ACC112 (cell line): ENCODE measurements around the gene ELN.
"Not testable (repeated sequence)": the region's sequence is repeated elsewhere in the genome, so short reads cannot be mapped to it uniquely, and the experiment has no call there.

Experiments
- H2AFZ ChIP-seq: fragments of 200-600 bp; sonication (generic); one replicate; pipeline ENCODE4 v1.6.0; 2017; ENCODE audit warnings: antibody characterized with exemption, low read length; ENCODE audit not compliant: unreplicated experiment
- H3K27ac ChIP-seq: fragments of 200-600 bp; sonication (generic); 2 replicates; pipeline ENCODE4 v1.5.1; 2014; ENCODE audit warnings: low read depth, mild to moderate bottlenecking, antibody characterized with exemption, low read length, moderate library complexity
- H3K27me3 ChIP-seq: fragments of 200-600 bp; sonication (generic); 2 replicates; pipeline ENCODE4 v1.6.1; 2014; ENCODE audit warnings: mild to moderate bottlenecking, antibody characterized with exemption, low read length, moderate library complexity, mixed read lengths; ENCODE audit not compliant: insufficient read depth
- H3K36me3 ChIP-seq: fragments of 200-600 bp; sonication (generic); 2 replicates; pipeline ENCODE4 v1.6.1; 2016; ENCODE audit warnings: mild to moderate bottlenecking, antibody characterized with exemption, low read length, moderate library complexity, mixed read lengths; ENCODE audit not compliant: insufficient read depth
- H3K4me1 ChIP-seq: fragments of 200-600 bp; sonication (generic); one replicate; pipeline ENCODE4 v1.6.1; 2016; ENCODE audit warnings: low read length, mixed read lengths; ENCODE audit not compliant: insufficient read depth, unreplicated experiment, control insufficient read depth
- H3K4me3 ChIP-seq: fragments of 200-600 bp; sonication (generic); 2 replicates; pipeline ENCODE4 v1.5.1; 2014; ENCODE audit warnings: mild to moderate bottlenecking, low read depth, low read length
- H3K79me2 ChIP-seq: fragments of 200-600 bp; sonication (generic); one replicate; pipeline ENCODE4 v1.6.0; 2016; ENCODE audit warnings: low read length; ENCODE audit not compliant: control insufficient read depth, unreplicated experiment, insufficient read depth

Gene ELN

GRCh38 chr7:74043523-74043951, 15.6 kb downstream of the ELN start:
- H3K4me1 ChIP-seq: no peaks in the 10 kb centered on the region
- H3K27ac ChIP-seq: no peak overlapping the region
- H3K4me3 ChIP-seq: no peak overlapping the region
- no peaks in the 10 kb centered on the region for H3K36me3 ChIP-seq
- H3K27me3 ChIP-seq: no peaks in the 10 kb centered on the region
- no peaks in the 10 kb centered on the region for H3K79me2 ChIP-seq
- H2AFZ ChIP-seq: no peak overlapping the region

- H3K27ac ChIP-seq: no peak overlapping the region
These were observed 16.7 kb downstream of the ELN start for GRCh38 chr7:74044366-74045350.

GRCh38 chr7:74046581-74046980, 18.6 kb downstream of the ELN start:
- H3K4me1 ChIP-seq, H3K4me3 ChIP-seq, H3K79me2 ChIP-seq, H3K36me3 ChIP-seq, H2AFZ ChIP-seq, H3K27me3 ChIP-seq, H3K27ac ChIP-seq: not testable (repeated sequence)

More at GRCh38 chr7:74044366-74045350, 16.7 kb downstream of the ELN start:
- Histone ChIP-seq H3K79me2 (no peaks in the 10 kb centered on the region), H2AFZ (no peak overlapping the region), H3K36me3 (no peaks in the 10 kb centered on the region), H3K4me1 (no peaks in the 10 kb centered on the region), H3K27me3 (no peaks in the 10 kb centered on the region), H3K4me3 (no peak overlapping the region)

- Histone ChIP-seq H3K79me2 (no peaks in the 10 kb centered on the region), H3K4me3 (no peak overlapping the region), H3K36me3 (no peaks in the 10 kb centered on the region), H3K27ac (no peak overlapping the region), H3K27me3 (no peaks in the 10 kb centered on the region), H2AFZ (no peak overlapping the region), H3K4me1 (no peaks in the 10 kb centered on the region)
These were observed 19.9 kb downstream of the ELN start for GRCh38 chr7:74047804-74048380.

- no peaks in the 10 kb centered on the region for H3K79me2 ChIP-seq
- H3K4me1 ChIP-seq: no peaks in the 10 kb centered on the region
- no peaks in the 10 kb centered on the region for H3K36me3 ChIP-seq
- no peak overlapping the region for H3K4me3 ChIP-seq
- no peaks in the 10 kb centered on the region for H3K27me3 ChIP-seq
- H3K27ac ChIP-seq: no peak overlapping the region
- H2AFZ ChIP-seq: no peak overlapping the region
These were observed 21.1 kb downstream of the ELN start for GRCh38 chr7:74048999-74049599.

DNA sequence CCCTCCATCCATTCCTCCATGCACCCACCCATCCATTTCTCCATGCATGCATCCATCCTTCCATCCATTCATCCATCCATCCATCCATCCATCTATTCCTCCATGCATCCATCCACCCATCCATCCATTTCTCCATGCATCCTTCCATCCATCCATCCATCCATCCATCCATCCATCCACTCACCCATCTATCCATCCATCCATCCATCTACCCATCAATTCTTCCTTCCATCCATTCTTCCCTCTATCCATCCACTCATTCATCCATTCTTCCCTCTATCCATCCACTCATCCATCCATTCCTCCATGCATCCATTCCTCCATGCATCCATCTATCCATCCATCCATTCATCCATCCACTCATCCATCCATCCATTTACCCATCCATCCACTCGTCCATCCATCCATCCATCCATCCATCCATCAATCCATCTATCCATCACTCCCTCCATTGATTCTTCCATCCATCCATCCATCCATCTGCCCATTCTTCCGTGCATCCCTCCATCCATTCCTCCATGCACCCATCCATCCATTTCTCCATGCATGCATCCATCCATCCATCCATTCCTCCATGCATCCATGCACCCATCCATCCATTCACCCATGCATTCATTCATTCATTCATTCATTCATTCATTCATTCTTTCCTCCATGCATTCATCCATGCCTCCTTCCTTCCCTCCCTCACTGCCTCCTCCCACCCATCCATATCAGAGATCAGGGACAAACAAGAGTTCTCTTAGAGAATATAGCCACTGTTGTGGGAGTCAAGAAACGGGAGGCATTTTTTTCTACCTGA, 22.2 kb downstream of the ELN start:
- H3K4me3 ChIP-seq: no peak overlapping the region
- no peaks in the 10 kb centered on the region for H3K36me3 ChIP-seq
- H3K4me1 ChIP-seq: no peaks in the 10 kb centered on the region
- no peaks in the 10 kb centered on the region for H3K79me2 ChIP-seq
- no peak overlapping the region for H3K27ac ChIP-seq
- H2AFZ ChIP-seq: no peak overlapping the region
- H3K27me3 ChIP-seq: no peaks in the 10 kb centered on the region

- Histone ChIP-seq H3K36me3 (no peaks in the 10 kb centered on the region), H2AFZ (no peak overlapping the region), H3K4me3 (no peak overlapping the region), H3K27ac (no peak overlapping the region), H3K4me1 (no peaks in the 10 kb centered on the region), H3K27me3 (no peaks in the 10 kb centered on the region), H3K79me2 (no peaks in the 10 kb centered on the region)
These were observed 23.2 kb downstream of the ELN start for GRCh38 chr7:74051193-74051592.

- Histone ChIP-seq H3K27ac (no peak overlapping the region), H2AFZ (no peak overlapping the region), H3K4me3 (no peak overlapping the region), H3K36me3 (no peaks in the 10 kb centered on the region), H3K4me1 (no peaks in the 10 kb centered on the region), H3K79me2 (no peaks in the 10 kb centered on the region), H3K27me3 (no peaks in the 10 kb centered on the region)
These were observed 23.8 kb downstream of the ELN start for GRCh38 chr7:74051629-74052410.

DNA sequence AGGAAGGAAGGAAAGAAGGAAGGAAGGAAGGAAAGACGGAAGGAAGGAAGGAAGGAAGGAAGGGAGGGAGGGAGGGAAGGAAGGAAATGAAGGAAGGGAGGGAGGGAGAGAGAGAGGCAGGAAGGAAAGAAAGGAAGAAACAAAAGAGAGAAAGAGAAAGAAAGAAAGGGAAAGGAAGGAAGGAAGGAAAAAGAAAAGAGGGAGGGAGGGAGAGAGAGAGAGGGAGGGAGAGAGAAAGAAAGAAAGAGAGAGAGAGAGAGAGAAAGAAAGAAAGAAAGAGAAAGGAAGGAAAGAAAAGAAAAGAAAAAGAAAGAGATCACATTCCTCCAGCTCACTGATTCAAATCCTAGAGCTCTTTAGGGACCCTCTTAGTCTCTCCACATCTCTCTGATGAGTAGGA, 24.7 kb downstream of the ELN start:
- Histone ChIP-seq H3K27ac (no peak overlapping the region), H2AFZ (no peak overlapping the region), H3K36me3 (no peaks in the 10 kb centered on the region), H3K79me2 (no peaks in the 10 kb centered on the region), H3K4me1 (no peaks in the 10 kb centered on the region), H3K27me3 (no peaks in the 10 kb centered on the region), H3K4me3 (no peak overlapping the region)
